Glutamatergic neuron (in vitro differentiated cells): ENCODE measurements around the gene SH3BGRL2. TPM values are rescaled to one million over a fixed set of nuclear protein-coding genes. Genes with fewer than 3 reads are reported as not detected.
A peak's percentile ranks its signal among the peaks of the same experiment; 100 is the strongest.

Source experiments
- DNase-seq: peaks from one replicate; pipeline ENCODE4 v3.0.0; 2022
- H3K27ac Mint-ChIP-seq: one replicate; pipeline ENCODE4 v1.8.0; 2020; ENCODE audit warnings: mild to moderate bottlenecking, mixed read lengths, inconsistent platforms; ENCODE audit not compliant: unreplicated experiment
- H3K27me3 Mint-ChIP-seq: one replicate; pipeline ENCODE4 v1.8.0; 2020; ENCODE audit warnings: mild to moderate bottlenecking, moderate library complexity, mixed read lengths, inconsistent platforms; ENCODE audit not compliant: unreplicated experiment
- H3K36me3 Mint-ChIP-seq: one replicate; pipeline ENCODE4 v1.8.0; 2020; ENCODE audit warnings: mild to moderate bottlenecking, mixed read lengths, inconsistent platforms; ENCODE audit not compliant: unreplicated experiment
- H3K4me1 Mint-ChIP-seq: one replicate; pipeline ENCODE4 v1.8.0; 2020; ENCODE audit warnings: mild to moderate bottlenecking, low read depth, mixed read lengths, inconsistent platforms; ENCODE audit not compliant: unreplicated experiment
- H3K4me3 Mint-ChIP-seq: one replicate; pipeline ENCODE4 v1.8.0; 2020; ENCODE audit warnings: mild to moderate bottlenecking, mixed read lengths, inconsistent platforms; ENCODE audit not compliant: unreplicated experiment
- H3K9me3 Mint-ChIP-seq: one replicate; pipeline ENCODE4 v1.8.0; 2020; ENCODE audit warnings: mild to moderate bottlenecking, moderate library complexity, mixed read lengths, inconsistent platforms; ENCODE audit not compliant: unreplicated experiment
- CTCF ChIP-seq: fragments of 200-600 bp; sonication (generic); IDR thresholded peaks from one replicate; pipeline ENCODE4 v1.5.0; 2021; ENCODE audit not compliant: partially characterized antibody, unreplicated experiment
- total RNA-seq: library from RNA; stranded (reverse); fragmentation: NEBNext Ultra II Directional; extraction: Animal tissue kit (Norgen Biotek cat#: 25700); gene quantifications from one replicate; pipeline ENCODE4 v1.2.1, GENCODE V29; 2021; ENCODE audit not compliant: unreplicated experiment

SH3BGRL2 gene
- total RNA-seq, 1 donor from 2014 or later, result 47.2 TPM

DNA sequence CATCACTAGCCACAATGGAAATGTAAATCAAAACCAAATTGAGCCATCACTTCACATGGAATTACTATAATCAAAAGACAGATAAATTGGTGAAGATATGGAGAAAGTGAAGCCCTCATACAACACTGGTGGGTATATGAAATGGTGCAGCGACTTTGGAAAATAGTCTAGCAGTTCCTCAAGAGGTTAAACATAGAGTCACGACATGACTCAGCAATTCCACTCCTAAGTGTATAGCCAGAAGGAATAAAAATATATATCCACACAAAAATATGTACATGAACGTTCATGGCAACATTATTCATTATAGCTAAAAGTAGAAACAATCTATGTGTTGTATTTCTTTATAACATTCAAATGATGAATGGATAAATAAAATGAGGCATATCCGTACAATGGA lies 33.1 kb upstream of the SH3BGRL2 start:
- no peak overlapping the region for H3K27ac Mint-ChIP-seq
- H3K9me3 Mint-ChIP-seq, result peaks cover 2% of the 10 kb centered on the region
- H3K4me1 Mint-ChIP-seq, result peaks cover 12% of the 10 kb centered on the region
- no peak overlapping the region for H3K4me3 Mint-ChIP-seq
- TF ChIP-seq CTCF, result no peak
- H3K27me3 Mint-ChIP-seq, result peaks cover 3% of the 10 kb centered on the region
- H3K36me3 Mint-ChIP-seq, result no peaks in the 10 kb centered on the region
- no peak for DNase-seq

GRCh38 chr6:79599725-79600259 lies 31.3 kb upstream of the SH3BGRL2 start:
- H3K4me1 Mint-ChIP-seq, result peaks cover 25% of the 10 kb centered on the region
- H3K9me3 Mint-ChIP-seq, result peaks cover 7% of the 10 kb centered on the region
- no peak for DNase-seq
- H3K4me3 Mint-ChIP-seq, result no peak overlapping the region
- H3K36me3 Mint-ChIP-seq, result no peaks in the 10 kb centered on the region
- peaks cover 8% of the 10 kb centered on the region for H3K27me3 Mint-ChIP-seq
- H3K27ac Mint-ChIP-seq, result no peak overlapping the region
- no peak for TF ChIP-seq CTCF

GRCh38 chr6:79600313-79600712 lies 30.8 kb upstream of the SH3BGRL2 start:
- Mint-ChIP-seq H3K4me3 (no peak overlapping the region), H3K36me3 (no peaks in the 10 kb centered on the region), H3K27ac (peak overlapping the region; percentile 69), H3K4me1 (peaks cover 30% of the 10 kb centered on the region), H3K27me3 (peaks cover 11% of the 10 kb centered on the region), H3K9me3 (peaks cover 12% of the 10 kb centered on the region)
- DNase-seq, result no peak
- TF ChIP-seq CTCF, result no peak

GRCh38 chr6:79600812-79601609 lies 30.1 kb upstream of the SH3BGRL2 start:
- Mint-ChIP-seq H3K36me3 (no peaks in the 10 kb centered on the region), H3K4me1 (peaks cover 34% of the 10 kb centered on the region), H3K27me3 (peaks cover 11% of the 10 kb centered on the region), H3K9me3 (peaks cover 13% of the 10 kb centered on the region), H3K4me3 (no peak overlapping the region), H3K27ac (peak overlapping the region; percentile 30)
- no peak for DNase-seq
- no peak for TF ChIP-seq CTCF

- peaks cover 11% of the 10 kb centered on the region for H3K27me3 Mint-ChIP-seq
- no peak for DNase-seq
- peaks cover 44% of the 10 kb centered on the region for H3K4me1 Mint-ChIP-seq
- H3K36me3 Mint-ChIP-seq, result no peaks in the 10 kb centered on the region
- TF ChIP-seq CTCF, result no peak
- H3K27ac Mint-ChIP-seq, result peak overlapping the region; percentile 97
- peaks cover 11% of the 10 kb centered on the region for H3K9me3 Mint-ChIP-seq
- H3K4me3 Mint-ChIP-seq, result peak overlapping the region; percentile 66
These were observed 28.3 kb upstream of the SH3BGRL2 start for GRCh38 chr6:79602859-79603258.
